Measurements from ENCODE around the gene SYT17. TPM values are rescaled to one million over a fixed set of nuclear protein-coding genes. Genes with fewer than 3 reads are reported as not detected.

The SYT17 gene
- total RNA-seq, 1 experiment from 2014 or later, result 10.3 TPM

- H3K9me3 ChIP-seq (ENCODE audit: control insufficient read depth in 1 of 2, insufficient read depth in 1 of 2, low read depth in 1 of 2, low read length in 2 of 2), result no peaks in the 10 kb centered on the region
- no peak overlapping the region for H2AFZ ChIP-seq (ENCODE audit: low read depth, low read length, poor library complexity, severe bottlenecking)
- no peaks in the 10 kb centered on the region for H3K36me3 ChIP-seq (ENCODE audit: control insufficient read depth in 1 of 2, insufficient read depth in 2 of 2, low read length in 2 of 2)
- no peak overlapping the region for H3K9ac ChIP-seq (ENCODE audit: low read length)
- TF ChIP-seq EGR1 (IDR thresholded peaks at IDR 0.05; ENCODE audit: low read depth), result no peak
- TF ChIP-seq ZBTB33 (IDR thresholded peaks at IDR 0.05; ENCODE audit: extremely low read depth, insufficient replicate concordance, low read length), result no peak
- no peak for TF ChIP-seq FOSL1 (IDR thresholded peaks at IDR 0.05; ENCODE audit: low read depth)
- no peak for TF ChIP-seq POLR2A (IDR thresholded peaks at IDR 0.05; ENCODE audit: borderline replicate concordance, extremely low read depth, insufficient read depth, insufficient read length)
- TF ChIP-seq ZNF274 (IDR thresholded peaks at IDR 0.05; ENCODE audit: low read depth, low read length), result no peak
- no peak for TF ChIP-seq EZH2 (IDR thresholded peaks at IDR 0.05)
- no peak for TF ChIP-seq CBX3 (IDR thresholded peaks at IDR 0.05; ENCODE audit: low read depth)
- no peaks in the 10 kb centered on the region for H3K27me3 ChIP-seq (ENCODE audit: insufficient read depth, low read length)
- DNase-seq (ENCODE audit: low read depth, low spot score) (no peak), ATAC-seq (no peak)
- H3K4me1 ChIP-seq (ENCODE audit: control insufficient read depth in 1 of 2, insufficient read depth in 2 of 2, low read length in 2 of 2), result no peaks in the 10 kb centered on the region
- BruUV-seq (replicated peaks), result no TSS peak
- H4K20me1 ChIP-seq (ENCODE audit: insufficient read depth), result no peaks in the 10 kb centered on the region
- H3K4me2 ChIP-seq (ENCODE audit: low read length), result no peak overlapping the region
- ChIA-PET POLR2A (no interaction called here), RAD21 (ENCODE audit: low non-redundant PET in 1 of 2, low total read pairs in 2 of 2, uncharacterized antibody in 2 of 2, unreplicated experiment in 2 of 2) (no interaction called here), CTCF (no interaction called here)
- intact Hi-C loops (cut with micrococcal nuclease), result no loop called here
- no peak overlapping the region for H3K4me3 ChIP-seq (replicated peaks in 1 of 2; ENCODE audit: low read depth in 1 of 2, low read length in 2 of 2)
- H3K27ac ChIP-seq (ENCODE audit: low read depth, low read length), result no peak overlapping the region
- no peaks in the 10 kb centered on the region for H3K9me2 ChIP-seq (ENCODE audit: insufficient read depth)
- no peaks in the 10 kb centered on the region for H3K79me2 ChIP-seq (ENCODE audit: insufficient read depth, low read length)
These were observed 35.4 kb downstream of the SYT17 start for GRCh38 chr16:19203374-19203966.

GRCh38 chr16:19210280-19210924 is 42.4 kb downstream of the SYT17 start:
- Histone ChIP-seq H3K79me2 (ENCODE audit: insufficient read depth, low read length) (no peaks in the 10 kb centered on the region), H2AFZ (ENCODE audit: low read depth, low read length, poor library complexity, severe bottlenecking) (no peak overlapping the region), H3K27ac (ENCODE audit: low read depth, low read length) (no peak overlapping the region), H3K36me3 (ENCODE audit: control insufficient read depth in 1 of 2, insufficient read depth in 2 of 2, low read length in 2 of 2) (no peaks in the 10 kb centered on the region), H3K9ac (ENCODE audit: low read length) (no peak overlapping the region), H3K4me3 (replicated peaks in 1 of 2; ENCODE audit: low read depth in 1 of 2, low read length in 2 of 2) (no peak overlapping the region), H3K4me2 (ENCODE audit: low read length) (peak overlapping the region; percentile 38; the same call in 1 of the 2 replicates), H4K20me1 (ENCODE audit: insufficient read depth) (no peaks in the 10 kb centered on the region), H3K9me2 (ENCODE audit: insufficient read depth) (no peaks in the 10 kb centered on the region), H3K27me3 (ENCODE audit: insufficient read depth, low read length) (no peaks in the 10 kb centered on the region), H3K4me1 (ENCODE audit: control insufficient read depth in 1 of 2, insufficient read depth in 2 of 2, low read length in 2 of 2) (peaks cover 10 to 15% of the 10 kb centered on the region in 2 experiments), H3K9me3 (ENCODE audit: control insufficient read depth in 1 of 2, insufficient read depth in 1 of 2, low read depth in 1 of 2, low read length in 2 of 2) (peaks cover 4% of the 10 kb centered on the region in 2 experiments; a peak in 2 of 4 replicates)
- ATAC-seq, result peak; percentile 70
- ChIA-PET CTCF (no interaction called here), POLR2A (no interaction called here), RAD21 (ENCODE audit: low non-redundant PET in 1 of 2, low total read pairs in 2 of 2, uncharacterized antibody in 2 of 2, unreplicated experiment in 2 of 2) (no interaction called here)
- intact Hi-C loops (cut with micrococcal nuclease), result no loop called here
- no TSS peak for BruUV-seq (replicated peaks)
- DNase-seq (ENCODE audit: low read depth, low spot score), result peak; percentile 27
- TF ChIP-seq POLR2A (IDR thresholded peaks at IDR 0.05; ENCODE audit: borderline replicate concordance, extremely low read depth, insufficient read depth, insufficient read length) (no peak), REST (IDR thresholded peaks at IDR 0.05; ENCODE audit: low read depth) (no peak), ZNF274 (IDR thresholded peaks at IDR 0.05; ENCODE audit: low read depth, low read length) (no peak), SRF (IDR thresholded peaks at IDR 0.05; ENCODE audit: low read depth) (no peak), FOSL1 (IDR thresholded peaks at IDR 0.05; ENCODE audit: low read depth) (peak; percentile 49), CTCF (IDR thresholded peaks at IDR 0.05 in 2 of 3, conservative IDR thresholded peaks at IDR 0.05 in 1 of 3; ENCODE audit: borderline replicate concordance in 1 of 3, insufficient read depth in 1 of 3, low read depth in 2 of 3, low read length in 2 of 3) (no peak), EGR1 (IDR thresholded peaks at IDR 0.05; ENCODE audit: low read depth) (no peak)
